Glutamatergic neuron (in vitro differentiated cells): Measurements from ENCODE around the gene ZKSCAN7. TPM values are rescaled to one million over a fixed set of nuclear protein-coding genes. Genes with fewer than 3 reads are reported as not detected.
"Not testable (repeated sequence)": the region's sequence is repeated elsewhere in the genome, so short reads cannot be mapped to it uniquely, and the experiment has no call there.

Experiments
- DNase-seq: peaks from one replicate; pipeline ENCODE4 v3.0.0; 2022
- H3K27ac Mint-ChIP-seq: one replicate; pipeline ENCODE4 v1.8.0; 2020; ENCODE audit warnings: mild to moderate bottlenecking, mixed read lengths, inconsistent platforms; ENCODE audit not compliant: unreplicated experiment
- H3K27me3 Mint-ChIP-seq: one replicate; pipeline ENCODE4 v1.8.0; 2020; ENCODE audit warnings: mild to moderate bottlenecking, moderate library complexity, mixed read lengths, inconsistent platforms; ENCODE audit not compliant: unreplicated experiment
- H3K36me3 Mint-ChIP-seq: one replicate; pipeline ENCODE4 v1.8.0; 2020; ENCODE audit warnings: mild to moderate bottlenecking, mixed read lengths, inconsistent platforms; ENCODE audit not compliant: unreplicated experiment
- H3K4me1 Mint-ChIP-seq: one replicate; pipeline ENCODE4 v1.8.0; 2020; ENCODE audit warnings: mild to moderate bottlenecking, low read depth, mixed read lengths, inconsistent platforms; ENCODE audit not compliant: unreplicated experiment
- H3K4me3 Mint-ChIP-seq: one replicate; pipeline ENCODE4 v1.8.0; 2020; ENCODE audit warnings: mild to moderate bottlenecking, mixed read lengths, inconsistent platforms; ENCODE audit not compliant: unreplicated experiment
- H3K9me3 Mint-ChIP-seq: one replicate; pipeline ENCODE4 v1.8.0; 2020; ENCODE audit warnings: mild to moderate bottlenecking, moderate library complexity, mixed read lengths, inconsistent platforms; ENCODE audit not compliant: unreplicated experiment
- CTCF ChIP-seq: fragments of 200-600 bp; sonication (generic); IDR thresholded peaks from one replicate; pipeline ENCODE4 v1.5.0; 2021; ENCODE audit not compliant: partially characterized antibody, unreplicated experiment
- total RNA-seq: library from RNA; stranded (reverse); fragmentation: NEBNext Ultra II Directional; extraction: Animal tissue kit (Norgen Biotek cat#: 25700); gene quantifications from one replicate; pipeline ENCODE4 v1.2.1, GENCODE V29; 2021; ENCODE audit not compliant: unreplicated experiment

The ZKSCAN7 gene
- total RNA-seq, 1 donor from 2014 or later: 20.6 TPM

DNA sequence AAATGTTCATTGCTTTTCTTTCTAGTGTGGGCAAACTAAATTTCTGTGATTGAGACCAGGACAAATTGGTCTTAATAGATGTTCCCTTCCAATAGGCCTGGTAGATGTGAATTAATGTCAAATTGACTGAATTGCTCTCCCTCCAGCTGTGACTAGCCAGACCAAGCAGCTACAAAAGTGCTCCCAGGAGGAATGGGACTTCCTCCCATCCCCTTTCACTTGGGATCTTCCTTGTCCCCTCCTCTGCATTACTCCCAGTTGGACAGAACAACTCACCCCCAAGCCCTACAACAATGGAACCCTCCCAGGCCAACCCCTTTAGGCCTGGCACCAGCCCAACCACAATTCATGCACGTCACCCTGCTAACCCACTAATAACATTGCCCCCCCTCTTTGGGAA lies 19.6 kb upstream of the ZKSCAN7 start:
- H3K27me3 Mint-ChIP-seq: peaks cover 1% of the 10 kb centered on the region
- DNase-seq: no peak
- no peak for TF ChIP-seq CTCF
- H3K4me1 Mint-ChIP-seq: no peaks in the 10 kb centered on the region
- H3K4me3 Mint-ChIP-seq: no peak overlapping the region
- H3K9me3 Mint-ChIP-seq: no peaks in the 10 kb centered on the region
- no peaks in the 10 kb centered on the region for H3K36me3 Mint-ChIP-seq
- H3K27ac Mint-ChIP-seq: no peak overlapping the region

- DNase-seq, H3K4me3 Mint-ChIP-seq, H3K27ac Mint-ChIP-seq, H3K27me3 Mint-ChIP-seq, H3K9me3 Mint-ChIP-seq, H3K36me3 Mint-ChIP-seq, H3K4me1 Mint-ChIP-seq: not testable (repeated sequence)
These were observed 10.2 kb upstream of the ZKSCAN7 start for GRCh38 chr3:44544811-44545210.

GRCh38 chr3:44555723-44556122 lies 730 bp downstream of the ZKSCAN7 start:
- no peak for DNase-seq
- Mint-ChIP-seq H3K4me1 (peaks cover 11% of the 10 kb centered on the region), H3K9me3 (peaks cover 11% of the 10 kb centered on the region), H3K36me3 (peaks cover 24% of the 10 kb centered on the region), H3K27me3 (no peaks in the 10 kb centered on the region), H3K27ac (peak overlapping the region; percentile 98), H3K4me3 (peak overlapping the region; percentile 98)
- TF ChIP-seq CTCF: no peak

GRCh38 chr3:44557074-44557473 lies 2.1 kb downstream of the ZKSCAN7 start:
- Mint-ChIP-seq H3K27ac (no peak overlapping the region), H3K9me3 (peaks cover 16% of the 10 kb centered on the region), H3K36me3 (peaks cover 35% of the 10 kb centered on the region), H3K4me3 (no peak overlapping the region), H3K27me3 (no peaks in the 10 kb centered on the region), H3K4me1 (peaks cover 11% of the 10 kb centered on the region)
- DNase-seq: no peak
- no peak for TF ChIP-seq CTCF

GRCh38 chr3:44561076-44561475 lies 6.1 kb downstream of the ZKSCAN7 start:
- peaks cover 52% of the 10 kb centered on the region for H3K36me3 Mint-ChIP-seq
- no peak for TF ChIP-seq CTCF
- H3K4me1 Mint-ChIP-seq: peaks cover 4% of the 10 kb centered on the region
- no peak overlapping the region for H3K27ac Mint-ChIP-seq
- DNase-seq: no peak
- H3K9me3 Mint-ChIP-seq: peaks cover 14% of the 10 kb centered on the region
- H3K27me3 Mint-ChIP-seq: no peaks in the 10 kb centered on the region
- no peak overlapping the region for H3K4me3 Mint-ChIP-seq

GRCh38 chr3:44562147-44562546 lies 7.2 kb downstream of the ZKSCAN7 start:
- no peaks in the 10 kb centered on the region for H3K4me1 Mint-ChIP-seq
- TF ChIP-seq CTCF: no peak
- H3K27ac Mint-ChIP-seq: no peak overlapping the region
- no peak for DNase-seq
- H3K4me3 Mint-ChIP-seq: no peak overlapping the region
- peaks cover 2% of the 10 kb centered on the region for H3K27me3 Mint-ChIP-seq
- H3K36me3 Mint-ChIP-seq: peaks cover 51% of the 10 kb centered on the region
- H3K9me3 Mint-ChIP-seq: peaks cover 18% of the 10 kb centered on the region
